Measurements from ENCODE around the gene PRKCA.
"Not testable (repeated sequence)": the region's sequence is repeated elsewhere in the genome, so short reads cannot be mapped to it uniquely, and the experiment has no call there.

The PRKCA gene

GRCh38 chr17:66292353-66292752 is 10.1 kb upstream of the PRKCA start:
- DNase-seq = no peak

- no peak for DNase-seq
Measured at GRCh38 chr17:66296289-66296725, 6.1 kb upstream of the PRKCA start.

- DNase-seq = not testable (repeated sequence)
Measured at GRCh38 chr17:66297443-66297842, 5.0 kb upstream of the PRKCA start.

- DNase-seq = no peak
Measured at GRCh38 chr17:66299711-66300110, 2.7 kb upstream of the PRKCA start.

- DNase-seq = no peak
Measured at GRCh38 chr17:66300956-66301355, 1.5 kb upstream of the PRKCA start.

- no peak for DNase-seq
Measured at GRCh38 chr17:66301367-66301863, 998 bp upstream of the PRKCA start.

- DNase-seq = no peak
Measured at GRCh38 chr17:66302761-66303626, 581 bp downstream of the PRKCA start.

GRCh38 chr17:66304304-66305174 is 2.1 kb downstream of the PRKCA start:
- DNase-seq = peak; percentile 21

- DNase-seq = no peak
Measured at GRCh38 chr17:66306446-66306845, 4.0 kb downstream of the PRKCA start.

GRCh38 chr17:66307257-66307656 is 4.8 kb downstream of the PRKCA start:
- DNase-seq = no peak

- no peak for DNase-seq
Measured at GRCh38 chr17:66308856-66309255, 6.4 kb downstream of the PRKCA start.

- no peak for DNase-seq
Measured at GRCh38 chr17:66309793-66310192, 7.4 kb downstream of the PRKCA start.

GRCh38 chr17:66310528-66311148 is 8.2 kb downstream of the PRKCA start:
- DNase-seq = no peak

- no peak for DNase-seq
Measured at GRCh38 chr17:66312912-66313311, 10.5 kb downstream of the PRKCA start.

GRCh38 chr17:66313325-66313724 is 10.9 kb downstream of the PRKCA start:
- DNase-seq = no peak

GRCh38 chr17:66313995-66314659 is 11.7 kb downstream of the PRKCA start:
- DNase-seq = no peak

- DNase-seq = no peak
Measured at GRCh38 chr17:66317629-66318028, 15.2 kb downstream of the PRKCA start.

GRCh38 chr17:66319226-66319625 is 16.8 kb downstream of the PRKCA start:
- DNase-seq = no peak

- DNase-seq = no peak
Measured at GRCh38 chr17:66322764-66323163, 20.4 kb downstream of the PRKCA start.

- DNase-seq = not testable (repeated sequence)
Measured at GRCh38 chr17:66324381-66325004, 22.1 kb downstream of the PRKCA start.

GRCh38 chr17:66326476-66327047 is 24.1 kb downstream of the PRKCA start:
- no peak for DNase-seq

GRCh38 chr17:66330646-66331037 is 28.2 kb downstream of the PRKCA start:
- DNase-seq = no peak
